Heart left ventricle (tissue), 16 donors: Measurements from ENCODE around the gene ARHGAP24. TPM values are rescaled to one million over a fixed set of nuclear protein-coding genes. Genes with fewer than 3 reads are reported as not detected.
"Not testable (repeated sequence)": the region's sequence is repeated elsewhere in the genome, so short reads cannot be mapped to it uniquely, and the experiment has no call there.

Experiments
- ATAC-seq, 4 donors: fragments of 200-7000 bp; cut with Tn5 transposase; one replicate each; pipeline ENCODE4 v1.9.1; 2020 to 2022; ENCODE audit warnings: moderate library complexity in 4 of 4, mild to moderate bottlenecking in 3 of 4, moderate number of reproducible peaks in 1 of 4
- DNase-seq, 5 donors: peaks; one replicate each; pipeline ENCODE4 v3.0.0-alpha.2; 2020
- H3K27ac ChIP-seq, 12 donors: fragments of 200-600 bp; sonication (generic) in 4 of 12; one replicate each; pipeline versions ENCODE4 v1.5.0 to v1.8.0; 2016 to 2022; ENCODE audit warnings: mild to moderate bottlenecking in 2 of 12
- H3K27me3 ChIP-seq, 9 donors: fragments of 200-600 bp; sonication (generic) in 2 of 9; one replicate each; pipeline versions ENCODE4 v1.5.1 to v1.8.0; 2016 to 2022; ENCODE audit warnings: mild to moderate bottlenecking in 3 of 9
- H3K36me3 ChIP-seq, 9 donors: fragments of 200-600 bp; sonication (generic) in 2 of 9; one replicate each; pipeline versions ENCODE4 v1.5.0 to v1.8.0; 2018 to 2022; ENCODE audit warnings: mild to moderate bottlenecking in 2 of 9
- H3K4me1 ChIP-seq, 12 donors: fragments of 200-600 bp; sonication (generic) in 4 of 12; one replicate each; pipeline versions ENCODE4 v1.5.0 to v1.8.0; 2016 to 2022; ENCODE audit warnings: mild to moderate bottlenecking in 3 of 12
- H3K4me3 ChIP-seq, 12 donors: fragments of 200-600 bp; sonication (generic) in 4 of 12; one replicate each; pipeline versions ENCODE4 v1.5.0 to v1.8.0; 2017 to 2022; ENCODE audit warnings: mild to moderate bottlenecking in 9 of 12, moderate library complexity in 4 of 12
- H3K9me3 ChIP-seq, 12 donors: fragments of 200-600 bp; sonication (generic) in 4 of 12; one replicate each; pipeline versions ENCODE4 v1.5.0 to v1.8.0; 2016 to 2022; ENCODE audit warnings: mild to moderate bottlenecking in 1 of 12
- CTCF ChIP-seq, 12 donors: fragments of 200-600 bp; sonication (generic) in 4 of 12; IDR thresholded peaks; one replicate each; pipeline versions ENCODE4 v1.5.0 to v1.8.0; 2018 to 2022; ENCODE audit warnings: antibody characterized with exemption in 12 of 12, mild to moderate bottlenecking in 5 of 12
- POLR2A ChIP-seq, 2 donors: fragments of 450-650 bp; IDR thresholded peaks; one replicate each; pipeline ENCODE4 v1.6.1; 2017; ENCODE audit warnings: antibody characterized with exemption in 2 of 2, mild to moderate bottlenecking in 2 of 2, moderate library complexity in 2 of 2
- WGBS, 4 donors: extraction: QIAGEN DNeasy Blood & Tissue Kit in 2 of 4; methylation state at CpG; one replicate each; pipeline versions ENCODE4 v1.1.5 to v1.1.7; 2013 to 2018; 5-methylcytosine and 5-hydroxymethylcytosine counted together
- intact Hi-C, 10 donors: fragments of 100-400 bp; cut with DNase I; formaldehyde crosslinking; loops; one replicate each; pipeline versions ENCODE4 v1.11.1 to v1.14.2; 2022
- polyA plus RNA-seq, 2 donors: library from polyadenylated mRNA; stranded (reverse); fragments of 200-250 nt; gene quantifications; one replicate each; pipeline ENCODE4 v1.2.3, GENCODE V29; 2013
- total RNA-seq, 9 donors: library from RNA; depleted of rRNA in 2 of 9; stranded (reverse); fragments of >200 nt in 2 of 9; fragmentation: NEBNext Ultra II Directional in 3 of 9; extraction: Animal tissue kit (Norgen Biotek cat#: 25700) in 3 of 9; gene quantifications; one replicate each; pipeline versions ENCODE4 v1.1.0 to v1.2.4, GENCODE V29; 2016 to 2023
- donor health status: ischemic (EF 13 %, LVEDD 7.1; RV severe dilation, severe dysfunction).
- donor health status: healthy with polysubstance abuse.
- donor health status: DM: no; HTN: yes; CAD: no.
- donor health status: DM: no; HTN: no; CAD: no.
- donor health status: ischemic (EF 25% LVEDD 6.9; RV normal size, moderate dysfunction).
- donor health status: ischemic (EF 25% LVEDD 5.7; RV mildly dilated, moderate dysfunction).
- donor health status: healthy.
- donor health status: DM: yes; HTN: yes; CAD: no.
- donor health status: ischemic (EF 35%, LVEDD 5.7; RV mildly dilated, moderate dysfunction).
- donor health status: nonischemic (EF 11% LVEDD 7.7; RV severe dilation, severe dysfunction).
- donor health status: DM: yes; HTN: yes; CAD: no.
- donor health status: PGD.
- donor health status: ischemic (EF 29% LVEDD 5.4; RV normal size, mild dysfunction).
- donor health status: nonischemic (EF 23%, LVEDD 6.1; RV moderate dilation, normal function).

Gene ARHGAP24
- total and polyA plus RNA-seq, 11 donors, result 4.5 to 36.9 (median 18.9) TPM

GRCh38 chr4:85895755-85896154, 420.8 kb downstream of the ARHGAP24 start:
- no peaks in the 10 kb centered on the region for H3K36me3 ChIP-seq
- no peak for TF ChIP-seq CTCF (IDR thresholded peaks at IDR 0.05)
- TF ChIP-seq POLR2A (IDR thresholded peaks at IDR 0.05), result no peak
- H3K4me1 ChIP-seq, result peaks cover 0 to 6% (median 0%) of the 10 kb centered on the region in 12 donors
- H3K27ac ChIP-seq, result no peak overlapping the region
- no peaks in the 10 kb centered on the region for H3K9me3 ChIP-seq
- H3K4me3 ChIP-seq, result no peak overlapping the region
- no peaks in the 10 kb centered on the region for H3K27me3 ChIP-seq
- 95 to 98% (median 97%) methylated on average over 3 of the region's 3 CpGs for WGBS, 4 donors
- intact Hi-C loops, result no loop called here
- ATAC-seq (no peak), DNase-seq (no peak)

DNA sequence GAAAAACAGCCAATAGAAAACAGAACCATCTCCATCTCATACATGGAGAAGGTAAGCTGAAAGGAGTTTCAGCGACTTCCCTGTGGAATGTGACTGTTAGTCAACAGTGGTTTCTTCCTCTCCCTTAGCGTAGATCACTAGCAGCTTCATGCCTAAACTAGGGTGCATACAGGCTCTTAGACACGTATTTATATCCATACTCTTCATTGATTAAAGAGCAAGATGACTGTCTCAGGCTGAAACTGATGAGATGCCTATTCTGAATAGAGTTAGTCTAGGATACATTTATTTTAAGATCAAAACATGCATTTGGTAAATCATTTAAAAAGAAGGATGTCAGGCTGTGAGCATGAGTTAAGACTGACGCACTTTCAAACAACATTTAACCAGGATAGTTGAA, 423.3 kb downstream of the ARHGAP24 start:
- Histone ChIP-seq H3K9me3 (no peaks in the 10 kb centered on the region), H3K27me3 (no peaks in the 10 kb centered on the region), H3K27ac (no peak overlapping the region), H3K36me3 (no peaks in the 10 kb centered on the region), H3K4me1 (peaks cover 0 to 6% (median 0%) of the 10 kb centered on the region in 12 donors), H3K4me3 (no peak overlapping the region)
- ATAC-seq, result no peak
- TF ChIP-seq POLR2A (IDR thresholded peaks at IDR 0.05), result no peak
- no peak for TF ChIP-seq CTCF (IDR thresholded peaks at IDR 0.05)
- DNase-seq, result no peak
- intact Hi-C loops, result no loop called here
- WGBS, 4 donors, result 80 to 91% (median 90%) methylated on average over 4 of the region's 4 CpGs

GRCh38 chr4:85901500-85901899, 426.6 kb downstream of the ARHGAP24 start:
- no peaks in the 10 kb centered on the region for H3K36me3 ChIP-seq
- intact Hi-C loops, result no loop called here
- no peak for TF ChIP-seq POLR2A (IDR thresholded peaks at IDR 0.05)
- no peak for TF ChIP-seq CTCF (IDR thresholded peaks at IDR 0.05)
- H3K9me3 ChIP-seq, result no peaks in the 10 kb centered on the region
- no peak overlapping the region for H3K4me3 ChIP-seq
- no peak overlapping the region for H3K27ac ChIP-seq
- peaks cover 0 to 14% (median 2%) of the 10 kb centered on the region in 12 donors for H3K4me1 ChIP-seq
- ATAC-seq (no peak), DNase-seq (no peak)
- H3K27me3 ChIP-seq, result no peaks in the 10 kb centered on the region

DNA sequence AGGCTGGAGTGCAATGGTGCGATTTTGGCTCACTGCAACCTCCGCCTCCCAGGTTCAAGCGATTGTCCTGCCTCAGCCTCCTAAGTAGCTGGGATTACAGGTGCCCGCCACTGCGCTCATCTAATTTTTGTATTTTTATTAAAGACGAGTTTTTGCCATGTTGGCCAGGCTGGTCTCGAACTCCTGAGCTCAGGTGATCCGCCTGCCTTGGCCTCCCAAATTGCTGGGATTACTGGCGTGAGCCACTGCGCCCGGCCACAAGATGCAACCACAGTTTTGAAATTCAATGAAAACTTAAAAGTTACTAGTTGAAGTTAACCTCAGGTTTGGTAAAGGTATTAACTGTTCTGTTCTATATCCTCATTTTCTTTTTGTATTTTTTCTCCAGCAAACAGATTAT, 427.7 kb downstream of the ARHGAP24 start:
- 95 to 98% (median 97%) methylated on average over 11 of the region's 11 CpGs for WGBS, 4 donors
- ATAC-seq, H3K4me3 ChIP-seq, DNase-seq, H3K9me3 ChIP-seq, H3K27me3 ChIP-seq, H3K36me3 ChIP-seq, H3K27ac ChIP-seq, intact Hi-C loops: not testable (repeated sequence)
- peaks cover 0 to 14% (median 2%) of the 10 kb centered on the region in 12 donors for H3K4me1 ChIP-seq

GRCh38 chr4:85905761-85906160, 430.8 kb downstream of the ARHGAP24 start:
- TF ChIP-seq POLR2A (IDR thresholded peaks at IDR 0.05), result no peak
- TF ChIP-seq CTCF (IDR thresholded peaks at IDR 0.05), result no peak
- H3K27ac ChIP-seq, result no peak overlapping the region
- H3K4me1 ChIP-seq, result peaks cover 0 to 17% (median 5%) of the 10 kb centered on the region in 12 donors
- no peaks in the 10 kb centered on the region for H3K9me3 ChIP-seq
- H3K4me3 ChIP-seq, result no peak overlapping the region
- DNase-seq (no peak), ATAC-seq (no peak)
- intact Hi-C loops, result no loop called here
- WGBS, 4 donors, result 65 to 70% (median 67%) methylated on average over 2 of the region's 2 CpGs
- H3K27me3 ChIP-seq, result no peaks in the 10 kb centered on the region
- no peaks in the 10 kb centered on the region for H3K36me3 ChIP-seq
